NCI-H187 treated with DMSO at 0.1 percent for 48 hours (cell line): ENCODE results near the gene GRIN3A.
"Not testable (repeated sequence)": the region's sequence is repeated elsewhere in the genome, so short reads cannot be mapped to it uniquely, and the experiment has no call there.

Source experiments
- DNase-seq: peaks from one replicate; lab custom pipeline; 2025; lab: John Stamatoyannopoulos, UW

Gene GRIN3A

DNA sequence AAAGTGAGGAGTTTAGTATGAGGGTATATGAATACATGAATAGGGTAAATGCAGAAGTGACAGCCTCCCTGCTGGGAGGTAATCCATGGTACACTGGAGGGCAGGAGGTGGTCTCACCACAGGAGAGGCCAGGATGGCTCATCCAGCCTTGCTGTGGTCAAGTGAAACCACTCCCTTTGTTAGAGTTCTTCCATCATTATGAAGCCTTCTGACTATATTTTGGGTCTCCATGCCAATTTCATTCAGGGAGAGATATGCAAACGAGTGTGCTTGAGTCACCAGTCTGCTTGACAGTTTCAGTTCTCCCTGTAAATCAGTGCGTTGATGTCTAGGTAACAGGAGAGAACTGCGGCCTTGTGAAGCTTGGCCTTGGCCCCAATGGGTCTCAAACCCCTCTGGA, 160.1 kb downstream of the GRIN3A start:
- no peak for DNase-seq

- DNase-seq = no peak
Measured at GRCh38 chr9:101574731-101575333, 163.6 kb downstream of the GRIN3A start.

DNA sequence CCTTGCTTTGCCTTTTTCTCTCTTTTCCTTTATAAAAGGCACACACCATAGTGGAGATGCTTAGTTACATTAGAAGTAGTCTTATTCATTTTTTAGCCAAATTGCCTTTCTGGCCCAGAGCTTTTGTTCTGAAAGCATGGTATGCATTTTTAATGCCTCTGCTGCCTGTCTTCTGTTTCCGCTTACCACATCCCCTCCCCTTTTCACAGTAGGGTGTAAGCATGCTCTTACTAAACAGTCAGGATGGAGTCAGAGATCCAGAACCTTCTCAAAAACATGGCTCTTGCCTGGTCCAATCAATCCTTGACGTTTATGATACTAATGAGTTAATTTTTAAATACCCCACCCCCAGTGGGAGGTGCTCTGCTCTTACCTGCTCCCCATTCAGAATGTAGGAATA, 166.1 kb downstream of the GRIN3A start:
- DNase-seq = no peak

- no peak for DNase-seq
Measured at GRCh38 chr9:101571114-101571513, 167.3 kb downstream of the GRIN3A start.

- DNase-seq = no peak
Measured at GRCh38 chr9:101569741-101570501, 168.5 kb downstream of the GRIN3A start.

DNA sequence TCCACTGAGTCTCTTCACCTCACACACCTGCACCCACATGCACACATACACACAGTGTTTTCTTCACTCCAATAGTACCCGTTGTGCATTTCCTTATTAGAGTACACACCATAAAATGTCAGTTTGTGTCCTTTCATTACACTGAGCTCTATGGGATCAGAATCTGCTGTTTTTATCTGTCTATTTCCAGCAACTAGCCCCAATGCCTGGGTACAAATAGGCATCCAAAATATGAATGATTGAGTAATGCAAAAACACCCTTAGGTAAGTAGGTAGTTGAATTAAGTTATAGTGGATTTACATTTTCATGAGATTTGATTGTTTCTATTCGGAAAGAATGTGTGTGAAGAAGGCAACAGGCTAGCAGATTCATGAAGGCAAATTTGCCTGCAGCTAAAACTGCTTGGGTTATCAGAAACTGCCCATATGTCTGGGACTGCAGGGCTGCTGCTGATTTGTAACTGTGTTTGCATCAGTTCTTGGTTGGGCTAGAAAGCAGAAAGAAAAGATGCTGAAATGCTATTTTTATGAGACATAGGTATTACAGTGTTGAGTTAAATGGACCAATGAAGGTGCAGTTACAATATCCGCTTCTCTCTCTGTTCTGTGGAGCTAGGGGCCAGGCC, 170.6 kb downstream of the GRIN3A start:
- no peak for DNase-seq

DNA sequence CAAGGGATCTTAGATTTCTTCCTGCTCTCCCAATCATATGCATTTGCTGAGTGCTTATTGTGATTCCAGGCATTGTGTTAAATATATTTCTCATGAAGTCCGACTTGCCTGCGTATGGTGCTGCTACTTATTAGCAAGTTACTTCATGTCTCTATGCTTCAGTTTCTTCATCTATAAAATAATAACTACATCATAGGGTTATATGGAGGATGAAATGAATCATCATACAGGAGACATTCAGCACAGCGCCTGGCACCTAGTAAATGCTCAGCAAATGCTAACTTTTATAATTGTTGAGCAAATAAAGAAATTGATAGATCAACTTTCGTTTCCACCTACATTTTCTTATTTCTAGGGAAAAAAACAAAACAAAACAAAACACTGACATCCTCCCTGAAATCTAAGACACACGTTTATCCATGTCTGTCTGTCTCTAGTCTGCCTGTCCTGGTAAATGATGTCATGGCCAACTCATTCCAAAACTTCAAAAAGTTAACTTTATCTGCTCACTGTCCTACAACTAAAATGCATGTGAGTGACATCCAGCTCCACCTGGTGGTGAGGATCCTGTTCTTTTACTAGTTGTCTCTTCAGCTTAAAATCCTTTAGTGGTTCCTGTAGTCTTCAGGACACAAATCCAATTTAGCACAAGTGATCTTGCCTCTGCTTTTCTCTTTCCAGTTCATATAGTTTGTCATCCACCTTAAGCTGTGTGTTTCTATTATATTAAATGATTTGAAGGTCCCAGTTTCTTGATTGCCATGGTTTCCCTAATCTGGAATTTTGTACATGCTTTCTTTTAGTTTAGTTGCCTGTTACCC, 171.3 kb downstream of the GRIN3A start:
- DNase-seq = no peak

DNA sequence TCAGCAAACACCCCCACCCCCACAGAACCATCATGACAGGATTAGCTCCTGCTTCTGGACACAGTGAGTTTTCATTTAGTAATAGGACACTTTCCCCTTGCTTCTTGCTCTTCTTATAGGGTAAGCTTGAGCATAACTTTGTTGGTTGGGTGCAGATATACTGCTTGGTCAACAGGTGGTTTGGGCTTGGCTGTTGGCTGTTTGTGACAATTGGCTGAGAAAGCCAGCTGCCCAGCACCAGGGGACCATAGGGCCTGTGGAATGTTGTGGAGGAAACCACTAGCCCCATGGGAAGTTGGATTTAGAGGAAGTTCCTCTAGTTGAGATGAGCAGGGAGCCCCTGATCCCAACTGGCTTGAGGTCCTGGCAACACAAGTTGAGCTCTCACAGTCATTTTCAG, 174.2 kb downstream of the GRIN3A start:
- DNase-seq = no peak

DNA sequence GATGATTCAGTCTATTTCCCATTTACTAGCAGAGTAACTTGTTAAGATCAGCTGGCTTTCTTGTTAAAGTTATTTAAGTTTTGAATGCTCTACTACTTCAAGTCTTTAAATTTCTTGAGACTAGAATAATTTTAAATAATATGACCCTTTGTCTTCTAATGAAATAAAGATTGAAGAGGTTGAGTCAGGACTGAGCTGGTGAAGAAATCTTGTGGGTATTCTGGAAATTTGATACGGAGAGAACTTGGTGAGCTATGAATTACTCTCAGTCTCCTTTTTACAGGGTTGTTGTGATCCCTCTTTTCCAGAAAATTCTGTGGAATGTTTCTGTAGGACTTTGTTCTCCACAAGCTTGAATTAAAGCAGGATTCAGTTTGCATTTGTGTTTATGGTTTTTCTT, 175.5 kb downstream of the GRIN3A start:
- no peak for DNase-seq

- no peak for DNase-seq
Measured at GRCh38 chr9:101561740-101562139, 176.7 kb downstream of the GRIN3A start.

- not testable (repeated sequence) for DNase-seq
Measured at GRCh38 chr9:101549472-101550098, 188.9 kb downstream of the GRIN3A start.

GRCh38 chr9:101543098-101543735, 195.2 kb downstream of the GRIN3A start:
- DNase-seq = no peak

- DNase-seq = no peak
Measured at GRCh38 chr9:101540069-101540468, 198.4 kb downstream of the GRIN3A start.

DNA sequence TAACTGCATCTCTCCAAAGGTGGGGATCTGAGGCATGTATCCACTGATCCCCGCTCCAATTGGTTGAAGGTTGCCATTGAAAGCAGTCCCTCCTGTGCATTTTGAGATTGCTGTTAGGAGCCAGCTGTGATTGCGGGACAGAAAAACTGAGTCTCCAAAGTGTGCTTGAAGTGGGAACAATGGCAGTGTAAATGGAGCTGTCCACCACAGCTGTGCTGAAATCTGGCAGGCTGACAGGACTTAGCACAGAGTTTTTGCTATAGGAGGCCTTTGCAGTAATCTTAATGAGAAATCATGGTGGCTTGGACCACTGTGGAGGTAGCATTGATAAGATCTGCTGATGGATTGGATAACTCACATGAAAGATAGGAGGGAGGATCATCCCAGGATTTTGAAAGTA, 201.5 kb downstream of the GRIN3A start:
- no peak for DNase-seq

DNA sequence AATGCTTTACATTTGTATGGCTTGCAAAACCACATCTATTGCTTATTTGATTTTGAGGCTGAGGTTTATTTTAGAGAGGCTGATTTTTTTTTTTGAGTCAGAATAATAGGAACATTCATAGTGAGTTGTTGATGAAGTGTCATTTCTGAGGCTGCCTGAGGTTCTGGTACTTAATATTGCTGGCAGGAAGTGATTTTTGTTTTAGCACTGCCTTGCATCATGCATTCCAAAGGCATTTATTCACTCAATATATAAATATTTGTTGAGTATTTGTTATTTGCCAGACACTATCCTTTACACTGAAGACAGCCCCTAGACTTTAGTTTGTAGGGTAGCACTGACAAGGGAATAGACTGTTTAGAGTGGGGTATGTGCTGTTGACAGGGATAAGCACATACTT, 202.1 kb downstream of the GRIN3A start:
- no peak for DNase-seq

- peak; percentile 75 for DNase-seq
Measured at GRCh38 chr9:101533334-101534204, 204.9 kb downstream of the GRIN3A start, which contains the start of gene RNF20. Gene RNF20 (plus strand): TSS chr9:101533853. CDS start chr9:101535424, 1,571 bp downstream.

DNA sequence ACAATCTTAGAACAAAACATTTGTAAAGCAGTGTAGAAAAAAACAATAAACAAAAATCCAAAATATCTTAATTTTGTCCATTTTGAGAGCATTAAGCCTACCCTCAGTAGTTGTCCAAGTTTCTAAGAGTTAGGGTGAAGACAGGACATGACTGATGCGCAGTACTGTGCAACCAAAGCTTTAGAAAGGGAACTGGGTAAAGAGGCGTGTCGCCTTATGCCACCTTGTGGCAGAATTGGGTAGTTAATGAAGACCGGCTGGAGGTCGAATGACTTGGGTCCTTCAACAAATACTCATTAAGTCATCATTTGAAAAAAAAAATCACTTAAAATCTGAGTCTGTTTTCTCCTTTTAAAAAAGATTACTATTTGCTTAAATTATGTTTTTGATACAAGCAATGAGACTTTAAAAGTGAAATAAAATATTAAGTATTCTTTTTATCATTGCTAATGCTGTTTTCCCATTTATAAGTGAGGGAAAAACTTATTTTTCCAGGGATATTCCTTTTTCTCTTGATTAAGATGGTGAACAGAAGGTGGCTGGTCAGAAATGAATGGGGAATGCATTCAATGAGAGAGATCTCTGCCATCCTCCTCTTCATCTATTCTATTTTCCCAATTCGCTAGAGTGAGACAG, 208.3 kb downstream of the GRIN3A start:
- no peak for DNase-seq

- DNase-seq = no peak
Measured at GRCh38 chr9:101528015-101528414, 210.4 kb downstream of the GRIN3A start.

DNA sequence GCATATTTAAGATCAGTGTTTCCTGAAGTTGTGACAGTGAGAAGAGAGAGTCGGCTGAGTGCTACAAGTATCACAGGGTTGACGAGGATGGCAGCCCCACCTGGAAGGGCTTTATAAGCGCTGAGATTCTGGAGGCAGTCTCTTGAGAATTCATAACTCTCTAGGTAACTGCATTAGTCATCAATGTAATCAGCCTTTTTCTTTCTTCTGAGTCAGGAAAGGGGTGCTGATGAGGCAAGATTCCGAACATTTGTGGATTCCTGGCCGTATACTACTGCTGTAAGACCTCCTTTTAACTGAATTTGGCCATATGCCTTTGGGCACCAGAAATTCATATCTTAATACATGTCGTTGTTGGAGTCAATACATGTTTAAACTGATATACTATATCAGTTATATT, 211.4 kb downstream of the GRIN3A start:
- DNase-seq = no peak

DNA sequence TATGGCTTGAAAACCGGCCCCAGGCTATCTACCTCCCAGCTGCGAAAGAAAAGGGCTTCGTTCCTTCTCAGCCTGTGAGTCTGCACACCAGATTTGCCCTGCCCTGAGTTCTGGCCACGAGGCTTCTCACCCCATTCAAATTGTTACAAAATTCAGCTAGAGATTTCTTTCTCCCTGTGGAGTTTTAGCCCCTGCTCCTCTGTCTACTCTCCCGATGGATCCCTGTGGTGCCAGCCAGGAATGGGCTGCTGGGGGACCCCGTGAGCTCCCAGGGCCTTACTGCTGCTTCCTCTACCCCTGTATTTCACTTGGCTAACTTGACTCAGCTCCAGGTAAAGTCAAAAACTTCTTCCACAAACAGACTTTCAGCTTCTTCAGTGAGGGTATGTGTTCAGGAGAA, 214.1 kb downstream of the GRIN3A start:
- no peak for DNase-seq
